IMR-90 (cell line): Measurements from ENCODE around the gene WNT9B. TPM values are rescaled to one million over a fixed set of nuclear protein-coding genes. Genes with fewer than 3 reads are reported as not detected.

Source experiments
- ATAC-seq: fragments of 200-7000 bp; cut with Tn5 transposase; 2 replicates; pipeline ENCODE4 v1.9.1; 2020; ENCODE audit warnings: low read depth, mild to moderate bottlenecking, moderate library complexity
- BruUV-seq: library from RNA; stranded (reverse); fragments of 400-500 nt; replicated peaks from 2 replicates; lab custom pipeline; 2021; lab: Mats Ljungman, UMichigan
- CTCF ChIA-PET: fragments of 300-600 bp; formaldehyde crosslinking; extraction: SDS; loops from one replicate; lab custom pipeline; 2021; ENCODE audit warnings: antibody characterized with exemption; lab: Yijun Ruan, JAX
- POLR2A ChIA-PET: fragments of 300-600 bp; sonication (Branson Sonifier 250); formaldehyde crosslinking; loops from one replicate; lab custom pipeline; 2022; ENCODE audit warnings: antibody characterized with exemption; ENCODE audit not compliant: unreplicated experiment; lab: Charles Lee
- DNase-seq: peaks from one replicate; pipeline ENCODE4 v3.0.0; 2013
- H2AFZ ChIP-seq: replicated peaks from 2 replicates; pipeline ENCODE3; 2013; ENCODE audit warnings: low read length, mild to moderate bottlenecking; ENCODE audit not compliant: poor library complexity
- H2AK5ac ChIP-seq: 2 replicates; pipeline ENCODE4 v1.6.1; 2013; ENCODE audit warnings: low read depth, low read length, inconsistent platforms
- H2AK9ac ChIP-seq: replicated peaks from 2 replicates; pipeline ENCODE3; 2013; ENCODE audit warnings: mild to moderate bottlenecking, low read depth, low read length, moderate library complexity; ENCODE audit not compliant: poor library complexity
- H2BK120ac ChIP-seq: 2 replicates; pipeline ENCODE4 v1.6.1; 2013; ENCODE audit warnings: low read depth, low read length, inconsistent platforms
- H2BK15ac ChIP-seq: 3 replicates; pipeline ENCODE4 v1.6.1; 2013; ENCODE audit warnings: low read depth, low read length, inconsistent platforms
- H2BK20ac ChIP-seq: 2 replicates; pipeline ENCODE4 v1.6.1; 2013; ENCODE audit warnings: low read depth, mild to moderate bottlenecking, inconsistent platforms, low read length, moderate library complexity
- H2BK5ac ChIP-seq: 2 replicates; pipeline ENCODE4 v1.6.1; 2013; ENCODE audit warnings: mild to moderate bottlenecking, low read depth, low read length, inconsistent platforms; ENCODE audit not compliant: poor library complexity, severe bottlenecking
- H3K14ac ChIP-seq: replicated peaks from 2 replicates; pipeline ENCODE4 v1.6.1; 2013; ENCODE audit warnings: low read depth, low read length, inconsistent platforms
- H3K18ac ChIP-seq: 2 replicates; pipeline ENCODE4 v1.6.1; 2013; ENCODE audit warnings: low read depth, low read length, control low read depth
- H3K23ac ChIP-seq: 2 replicates; pipeline ENCODE4 v1.6.1; 2013; ENCODE audit warnings: low read depth, low read length, inconsistent platforms
- H3K27ac ChIP-seq: 2 replicates; pipeline ENCODE4 v1.5.1; 2013; ENCODE audit warnings: mild to moderate bottlenecking, control low read depth, low read length; ENCODE audit not compliant: insufficient read depth
- H3K27me3 ChIP-seq: 2 replicates; pipeline ENCODE4 v1.6.1; 2013; ENCODE audit warnings: low read length; ENCODE audit not compliant: control insufficient read depth, insufficient read depth
- H3K36me3 ChIP-seq: 2 replicates; pipeline ENCODE4 v1.6.1; 2013; ENCODE audit warnings: low read length, mixed read lengths; ENCODE audit not compliant: control insufficient read depth, insufficient read depth
- H3K4ac ChIP-seq: 2 replicates; pipeline ENCODE4 v1.6.1; 2013; ENCODE audit warnings: low read depth, low read length, inconsistent platforms
- H3K4me1 ChIP-seq: 2 replicates; pipeline ENCODE4 v1.6.1; 2013; ENCODE audit warnings: low read length, mixed read lengths; ENCODE audit not compliant: control insufficient read depth, insufficient read depth
- H3K4me2 ChIP-seq: 2 replicates; pipeline ENCODE4 v1.6.1; 2013; ENCODE audit warnings: low read depth, mild to moderate bottlenecking, control low read depth, low read length, moderate library complexity
- H3K4me3 ChIP-seq: 2 replicates; pipeline ENCODE4 v1.5.1; 2013; ENCODE audit warnings: low read depth, mild to moderate bottlenecking, control low read depth, low read length, moderate library complexity; ENCODE audit not compliant: insufficient read depth
- H3K56ac ChIP-seq: 2 replicates; pipeline ENCODE4 v1.6.1; 2013; ENCODE audit warnings: low read length, inconsistent platforms; ENCODE audit not compliant: insufficient read depth; ENCODE audit errors: extremely low read depth
- H3K79me1 ChIP-seq, 2 experiments: 2 replicates each; pipeline ENCODE4 v1.6.1; 2013; ENCODE audit warnings: low read length in 2 of 2, inconsistent platforms in 1 of 2, low read depth in 1 of 2
- H3K9ac ChIP-seq: 2 replicates; pipeline ENCODE4 v1.6.1; 2013; ENCODE audit warnings: low read depth, low read length, control low read depth
- H3K9me1 ChIP-seq: 2 replicates; pipeline ENCODE4 v1.6.1; 2013; ENCODE audit warnings: low read length, inconsistent platforms; ENCODE audit not compliant: insufficient read depth
- H3K9me3 ChIP-seq: 2 replicates; pipeline ENCODE4 v1.6.1; 2013; ENCODE audit warnings: low read length; ENCODE audit not compliant: control insufficient read depth, insufficient read depth
- H4K20me1 ChIP-seq: 2 replicates; pipeline ENCODE4 v1.6.1; 2013; ENCODE audit warnings: low read length, inconsistent platforms; ENCODE audit not compliant: insufficient read depth
- H4K5ac ChIP-seq: 2 replicates; pipeline ENCODE4 v1.6.1; 2013; ENCODE audit warnings: mild to moderate bottlenecking, low read depth, low read length, control low read depth
- H4K8ac ChIP-seq, 2 experiments: 2 replicates each; pipeline ENCODE4 v1.6.1; 2013; ENCODE audit warnings: low read depth in 2 of 2, low read length in 2 of 2, control low read depth in 1 of 2, inconsistent platforms in 1 of 2
- H4K91ac ChIP-seq: 2 replicates; pipeline ENCODE4 v1.6.1; 2013; ENCODE audit warnings: low read depth, low read length, inconsistent platforms; ENCODE audit not compliant: insufficient read depth
- BHLHE40 ChIP-seq: fragments of 150-350 bp; IDR thresholded peaks from 2 replicates; pipeline ENCODE4 v1.6.1; 2016; ENCODE audit warnings: mild to moderate bottlenecking, low read depth, low read length
- MXI1 ChIP-seq: IDR thresholded peaks from 2 replicates; pipeline ENCODE4 v1.6.1; 2012; ENCODE audit warnings: low read depth, mild to moderate bottlenecking, low read length, moderate library complexity, borderline replicate concordance
- NFE2L2 ChIP-seq: fragments of 150-350 bp; IDR thresholded peaks from 2 replicates; pipeline ENCODE4 v1.6.1; 2016; ENCODE audit warnings: low read depth, mild to moderate bottlenecking, low read length
- RAD21 ChIP-seq: IDR thresholded peaks from 2 replicates; pipeline ENCODE4 v1.6.1; 2012; ENCODE audit warnings: low read length, improper control_type of control experiment
- RCOR1 ChIP-seq: IDR thresholded peaks from 2 replicates; pipeline ENCODE4 v1.6.1; 2012; ENCODE audit warnings: mild to moderate bottlenecking, low read length, improper control_type of control experiment; ENCODE audit not compliant: insufficient replicate concordance
- RFX5 ChIP-seq: IDR thresholded peaks from 2 replicates; pipeline ENCODE4 v1.8.0; 2012; ENCODE audit warnings: low read depth, mild to moderate bottlenecking, low read length, moderate library complexity
- WGBS, 2 experiments: methylation state at CpG; one replicate each; pipeline versions ENCODE4 v1.1.5 to v1.1.7; 2013; ENCODE audit warnings: missing lambda C conversion rate in 2 of 2; ENCODE audit not compliant: insufficient read length in 1 of 2; ENCODE audit errors: extremely low coverage in 2 of 2; 5-methylcytosine and 5-hydroxymethylcytosine counted together
- dilution Hi-C: fragments of 300-500 bp; cut with HindIII; formaldehyde crosslinking; loops from one replicate; pipeline ENCODE4 v1.14.3; 2018; ENCODE audit warnings: low sequenced_read_pairs; ENCODE audit not compliant: unreplicated experiment
- in situ Hi-C: fragments of 300-500 bp; cut with MboI; formaldehyde crosslinking; loops from 3 replicates; pipeline ENCODE4 v1.14.3; 2019; ENCODE audit warnings: low sequenced_read_pairs, inconsistent platforms, mixed read lengths
- intact Hi-C: fragments of 100-400 bp; cut with micrococcal nuclease; formaldehyde crosslinking; loops from 2 replicates; pipeline ENCODE4 v1.10.0; 2022
- polyA plus RNA-seq, 3 experiments: library from polyadenylated mRNA; depleted of rRNA; stranded (reverse); fragments of >200 nt; gene quantifications; 2 replicates each; pipeline ENCODE4 v1.2.3, GENCODE V29; 2012; ENCODE audit warnings: low replicate concordance in 1 of 3
- total RNA-seq: library from RNA; depleted of rRNA; stranded (reverse); fragments of >200 nt; gene quantifications from 2 replicates; pipeline ENCODE4 v1.2.3, GENCODE V29; 2012
- TF ChIP-seq, protein P1 (sequence below): fragments of 150-350 bp; IDR thresholded peaks from 2 replicates; pipeline ENCODE4 v1.6.1; 2016; ENCODE audit warnings: low read depth, mild to moderate bottlenecking, low read length, moderate library complexity, borderline replicate concordance
- TF ChIP-seq, protein P2 (sequence below): fragments of 150-350 bp; IDR thresholded peaks from 2 replicates; pipeline ENCODE4 v1.6.1; 2017; ENCODE audit warnings: mild to moderate bottlenecking, antibody characterized with exemption, low read length, low read depth

WNT9B gene
- total and polyA plus RNA-seq, 2 of the 4 experiments (the other 2 are of a cell fraction): not detected

DNA sequence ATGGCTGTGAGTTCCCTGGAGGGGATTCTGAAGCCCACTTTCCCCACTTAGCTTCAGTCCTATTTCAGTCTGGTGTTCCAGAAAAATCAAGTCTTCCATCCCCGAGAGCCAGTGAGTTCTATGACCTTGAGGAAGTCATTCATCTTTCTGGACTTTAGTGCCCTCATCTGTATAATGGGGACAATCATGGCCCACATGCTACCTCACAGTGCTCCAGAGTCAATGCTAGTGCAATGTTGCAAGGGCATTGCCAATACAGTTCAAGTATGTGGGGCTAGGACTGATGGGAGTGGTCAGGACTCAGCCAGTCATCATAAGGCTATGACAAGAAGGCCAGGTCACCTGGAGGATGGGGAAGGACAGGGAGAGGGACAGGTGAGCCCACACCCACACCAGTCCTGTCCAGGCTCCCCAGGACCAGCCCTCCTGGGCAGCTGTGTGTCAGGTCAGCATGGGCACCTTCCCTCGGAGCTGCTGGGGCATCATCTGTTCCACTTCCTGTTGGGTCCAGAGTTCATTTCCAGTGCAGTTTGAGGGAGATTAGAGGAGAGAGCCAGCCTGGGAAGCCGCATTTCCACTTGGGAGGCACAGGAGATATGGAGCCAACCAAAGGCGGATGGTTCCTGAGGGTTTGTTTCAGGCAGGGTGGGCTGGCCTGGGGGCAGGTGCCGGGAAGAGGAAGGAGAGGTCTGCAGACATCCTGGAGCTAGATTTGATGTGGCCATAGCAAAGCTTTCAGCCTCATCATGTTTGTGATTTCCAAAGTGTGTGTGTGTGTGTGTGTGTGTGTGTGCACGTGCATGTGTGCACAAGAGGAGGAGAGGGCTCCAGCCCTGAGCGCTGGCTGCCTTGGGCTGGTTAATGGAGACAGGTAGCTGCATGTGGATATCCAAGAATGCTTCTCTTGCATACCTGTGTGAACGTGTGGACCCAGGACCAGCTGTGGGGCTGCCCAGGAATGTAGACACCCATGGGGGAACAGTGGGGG is 3.9 kb upstream of the WNT9B start:
- Histone ChIP-seq H2AFZ (no peak overlapping the region), H2BK5ac (no peak overlapping the region), H3K27ac (no peak overlapping the region), H2BK15ac (no peak overlapping the region), H4K8ac (no peak overlapping the region), H2BK20ac (no peak overlapping the region), H3K4ac (no peak overlapping the region), H3K56ac (no peak overlapping the region), H3K23ac (no peak overlapping the region), H3K4me2 (no peak overlapping the region), H3K14ac (no peak overlapping the region), H4K20me1 (0 out of 2 replicates have a peak, but pooled peaks cover under 1% of the 10 kb centered on the region), H3K9me3 (peaks cover 6% of the 10 kb centered on the region), H3K9me1 (no peaks in the 10 kb centered on the region), H3K4me1 (no peaks in the 10 kb centered on the region; the same call in 1 of the 2 replicates), H2AK5ac (no peak overlapping the region), H4K91ac (no peak overlapping the region), H3K4me3 (no peak overlapping the region), H4K5ac (no peak overlapping the region), H3K18ac (no peak overlapping the region), H3K9ac (no peak overlapping the region), H2BK120ac (no peak overlapping the region), H3K27me3 (peaks cover 68% of the 10 kb centered on the region), H3K79me1 (no peaks in the 10 kb centered on the region), H3K36me3 (no peaks in the 10 kb centered on the region), H2AK9ac (peak overlapping the region; percentile 42)
- CTCF ChIA-PET: interaction anchor here (1.4 kb wide), 1 partner anchor 12 kb away, joined by 3 read pairs; no protein-coding TSS in a partner anchor
- dilution Hi-C loops (no loop called here), intact Hi-C loops (no loop called here), in situ Hi-C loops (no loop called here)
- BruUV-seq: no TSS peak
- POLR2A ChIA-PET: interaction anchor here (0.6 kb wide), 1 partner anchor 20 kb away, joined by 3 read pairs; no protein-coding TSS in a partner anchor
- DNase-seq: no peak
- WGBS, 2 experiments: 29% methylated on average over 6 of the region's 8 CpGs; no CpG with 5 or more reads in 1 of the 2 experiments
- ATAC-seq: no peak
- no peak for TF ChIP-seq RFX5
- TF ChIP-seq, protein P1, sequence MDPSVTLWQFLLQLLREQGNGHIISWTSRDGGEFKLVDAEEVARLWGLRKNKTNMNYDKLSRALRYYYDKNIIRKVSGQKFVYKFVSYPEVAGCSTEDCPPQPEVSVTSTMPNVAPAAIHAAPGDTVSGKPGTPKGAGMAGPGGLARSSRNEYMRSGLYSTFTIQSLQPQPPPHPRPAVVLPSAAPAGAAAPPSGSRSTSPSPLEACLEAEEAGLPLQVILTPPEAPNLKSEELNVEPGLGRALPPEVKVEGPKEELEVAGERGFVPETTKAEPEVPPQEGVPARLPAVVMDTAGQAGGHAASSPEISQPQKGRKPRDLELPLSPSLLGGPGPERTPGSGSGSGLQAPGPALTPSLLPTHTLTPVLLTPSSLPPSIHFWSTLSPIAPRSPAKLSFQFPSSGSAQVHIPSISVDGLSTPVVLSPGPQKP: no peak
- no peak for TF ChIP-seq NFE2L2
- TF ChIP-seq RCOR1: no peak
- TF ChIP-seq BHLHE40: no peak
- TF ChIP-seq MXI1: no peak
- TF ChIP-seq, protein P2, sequence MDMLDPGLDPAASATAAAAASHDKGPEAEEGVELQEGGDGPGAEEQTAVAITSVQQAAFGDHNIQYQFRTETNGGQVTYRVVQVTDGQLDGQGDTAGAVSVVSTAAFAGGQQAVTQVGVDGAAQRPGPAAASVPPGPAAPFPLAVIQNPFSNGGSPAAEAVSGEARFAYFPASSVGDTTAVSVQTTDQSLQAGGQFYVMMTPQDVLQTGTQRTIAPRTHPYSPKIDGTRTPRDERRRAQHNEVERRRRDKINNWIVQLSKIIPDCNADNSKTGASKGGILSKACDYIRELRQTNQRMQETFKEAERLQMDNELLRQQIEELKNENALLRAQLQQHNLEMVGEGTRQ: no peak
- TF ChIP-seq RAD21: no peak
